GM19328 (cell line): ENCODE data around the gene LATS2.

ENCODE experiments used
- ATAC-seq: cut with Tn5 transposase; IDR thresholded peaks from one replicate; pipeline ENCODE4 v1.9.1; 2021; ENCODE audit warnings: mild to moderate bottlenecking, moderate library complexity; ENCODE audit not compliant: unreplicated experiment

The LATS2 gene

DNA sequence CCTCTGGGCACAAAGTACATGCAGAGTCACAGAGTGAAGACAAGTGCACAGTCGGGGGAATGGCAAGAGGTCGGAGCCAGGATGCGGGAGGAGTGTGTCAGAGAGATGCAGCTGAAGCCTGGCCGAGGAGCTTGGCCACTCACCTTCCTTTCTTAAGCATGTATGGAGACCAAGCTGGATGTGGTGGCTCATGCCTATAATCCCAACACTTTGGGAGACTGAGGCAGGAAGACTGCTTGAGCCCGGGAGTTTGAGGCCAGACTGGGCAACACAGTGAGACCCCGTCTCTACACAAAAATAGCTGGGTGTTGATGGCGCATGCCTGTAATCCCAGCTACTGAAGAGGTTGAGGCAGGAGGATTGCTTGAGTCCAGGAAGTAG, 67.0 kb downstream of the LATS2 start:
- ATAC-seq: no peak

DNA sequence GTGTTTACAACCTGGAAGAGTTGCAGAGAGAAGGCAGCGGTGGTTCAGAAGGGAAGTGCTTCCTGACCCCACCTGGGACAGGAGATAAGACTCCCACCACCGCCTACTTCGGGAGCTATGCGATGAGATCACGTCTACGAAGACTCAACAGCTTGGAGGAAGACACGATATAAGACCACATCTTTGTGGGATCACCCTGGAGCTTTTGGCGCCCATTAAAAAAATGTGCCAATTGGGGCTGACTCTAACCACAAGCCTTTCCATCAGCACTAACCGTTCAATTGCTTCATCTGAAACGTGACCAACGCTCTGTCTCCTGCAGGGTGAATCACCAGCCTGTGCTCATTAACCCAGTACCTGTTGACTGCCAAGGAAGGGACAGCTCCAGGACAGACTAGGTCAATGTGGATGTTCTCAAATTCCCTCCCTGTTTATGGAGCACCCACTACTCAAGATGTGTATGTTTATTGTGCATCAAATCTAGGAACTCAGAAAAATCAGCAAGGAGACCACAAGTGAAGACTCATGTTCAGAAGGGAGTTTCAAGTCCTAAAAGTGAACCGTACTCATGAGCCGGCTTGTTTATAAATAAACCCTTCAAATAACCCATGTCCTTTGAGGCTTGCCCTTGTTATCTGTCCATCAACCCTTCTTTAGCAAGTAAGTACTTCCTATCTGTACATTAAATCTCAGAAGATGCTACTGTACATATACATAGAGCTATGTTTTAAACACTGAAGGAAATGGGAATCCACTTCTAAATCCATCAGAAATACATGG, 67.5 kb downstream of the LATS2 start:
- ATAC-seq: no peak

DNA sequence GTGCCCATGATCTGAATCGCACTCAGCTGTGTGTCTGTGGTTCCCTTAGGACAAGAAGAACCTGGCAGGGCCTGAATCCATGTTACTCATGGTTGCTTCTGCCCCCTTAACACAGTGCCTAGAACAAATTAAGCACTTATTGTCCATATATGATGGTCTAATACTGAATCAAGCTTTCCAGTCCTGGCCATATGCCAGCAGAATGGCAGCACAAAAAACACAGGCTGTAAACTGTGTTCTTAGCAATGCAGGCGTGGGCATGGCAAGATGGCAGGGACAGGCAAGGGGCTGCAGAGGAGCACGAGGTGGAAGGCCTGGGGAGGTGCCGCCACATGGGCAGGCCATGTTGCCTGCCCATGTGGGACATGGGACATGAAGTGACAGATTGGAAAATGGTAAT, 68.2 kb downstream of the LATS2 start:
- no peak for ATAC-seq

DNA sequence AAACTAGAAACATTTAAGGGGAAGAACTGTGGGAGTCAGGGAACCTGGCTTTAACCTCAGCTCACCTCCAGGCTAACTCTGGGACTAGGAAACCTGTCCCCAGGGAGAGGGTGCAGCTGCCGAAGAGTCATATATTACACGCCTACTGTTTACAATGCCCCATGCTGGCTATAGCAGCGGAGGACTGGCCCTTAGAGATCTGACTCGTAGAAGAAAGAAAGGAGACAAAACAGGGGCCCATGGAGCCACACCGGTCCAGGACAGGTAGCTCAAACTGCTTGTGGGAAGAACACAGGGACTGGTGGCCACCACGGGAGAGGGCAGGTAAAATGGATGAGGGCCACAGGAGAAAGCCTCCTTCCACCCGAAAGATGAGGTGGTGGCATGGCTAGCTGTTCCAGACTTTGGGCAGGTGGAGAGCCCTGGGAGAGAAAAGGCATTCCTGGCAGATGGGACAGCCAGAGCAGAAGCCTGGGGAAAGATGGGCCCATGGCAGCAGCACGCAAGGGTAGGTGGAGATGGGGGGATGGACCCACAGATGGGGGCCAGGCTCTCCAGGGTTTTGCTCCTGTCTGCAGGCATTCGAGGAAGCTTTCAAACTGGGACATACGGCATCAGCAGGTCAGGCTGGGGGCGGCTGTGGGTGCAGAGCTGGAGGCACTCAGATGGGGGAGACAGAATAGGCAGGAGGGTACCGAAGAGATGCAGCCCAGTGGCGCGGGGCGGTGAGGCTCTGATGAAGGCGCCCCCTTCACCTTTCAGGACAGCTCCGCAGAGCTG, 69.5 kb downstream of the LATS2 start:
- ATAC-seq: no peak

DNA sequence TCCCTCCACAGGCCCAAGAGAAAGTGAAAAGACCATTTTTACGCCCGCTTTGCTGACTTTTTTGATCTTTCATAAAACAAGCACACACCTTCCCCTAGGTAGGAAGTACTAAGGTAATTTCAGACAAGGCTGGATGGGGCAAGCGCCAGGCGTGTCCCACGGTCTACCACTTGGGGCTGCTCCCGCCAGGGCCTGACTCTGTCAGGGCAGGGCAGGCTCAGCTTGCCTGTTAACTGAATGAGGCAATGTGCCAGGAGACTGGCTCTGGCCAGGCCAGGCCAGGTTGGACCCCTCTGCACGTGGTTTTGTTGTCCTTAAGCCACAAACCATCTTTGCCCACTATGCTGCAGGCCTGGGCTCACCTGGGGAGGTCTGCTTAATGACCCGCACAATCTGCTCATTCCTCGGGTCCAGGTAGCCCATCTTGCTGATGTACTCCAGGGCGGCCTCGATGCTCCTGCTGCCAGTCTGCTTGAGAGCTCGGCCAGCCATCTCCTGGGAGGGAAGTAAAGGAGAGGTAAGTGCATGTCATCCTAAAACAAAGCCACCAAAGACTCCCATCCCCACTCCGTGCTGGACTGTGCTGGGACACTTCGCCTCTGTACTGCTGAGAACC, 70.4 kb downstream of the LATS2 start:
- ATAC-seq: no peak

DNA sequence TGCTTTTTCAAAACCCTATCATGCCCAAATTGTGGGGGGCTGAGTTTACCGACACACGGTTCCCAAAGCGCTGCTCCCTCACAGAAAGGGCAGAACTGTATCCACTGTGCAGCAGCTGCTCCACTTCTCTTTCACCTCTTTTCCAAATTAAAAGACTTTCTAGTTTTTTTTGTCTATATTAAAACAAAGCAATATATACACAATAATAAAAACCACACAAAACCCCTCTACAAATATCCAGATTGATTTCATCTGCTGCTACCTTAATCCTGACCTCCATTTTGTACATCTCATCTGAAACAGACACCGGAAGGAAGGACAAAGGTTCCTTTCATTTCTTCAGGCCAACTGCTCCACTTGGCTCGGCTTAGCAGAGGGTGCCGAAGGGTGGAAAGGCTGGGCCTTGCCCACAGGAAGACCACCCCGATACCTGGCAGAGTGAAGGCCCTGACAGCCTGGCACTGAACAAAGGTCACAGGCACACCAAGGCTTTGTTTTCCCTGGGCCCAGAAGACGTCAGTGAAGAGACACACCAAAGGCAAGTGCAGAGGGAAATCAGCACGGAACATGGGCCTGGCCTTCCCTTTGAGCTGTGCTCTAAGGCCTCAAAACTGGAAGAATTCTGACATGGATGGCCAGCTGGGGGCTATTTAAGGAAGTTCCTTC, 71.6 kb downstream of the LATS2 start:
- ATAC-seq: no peak

DNA sequence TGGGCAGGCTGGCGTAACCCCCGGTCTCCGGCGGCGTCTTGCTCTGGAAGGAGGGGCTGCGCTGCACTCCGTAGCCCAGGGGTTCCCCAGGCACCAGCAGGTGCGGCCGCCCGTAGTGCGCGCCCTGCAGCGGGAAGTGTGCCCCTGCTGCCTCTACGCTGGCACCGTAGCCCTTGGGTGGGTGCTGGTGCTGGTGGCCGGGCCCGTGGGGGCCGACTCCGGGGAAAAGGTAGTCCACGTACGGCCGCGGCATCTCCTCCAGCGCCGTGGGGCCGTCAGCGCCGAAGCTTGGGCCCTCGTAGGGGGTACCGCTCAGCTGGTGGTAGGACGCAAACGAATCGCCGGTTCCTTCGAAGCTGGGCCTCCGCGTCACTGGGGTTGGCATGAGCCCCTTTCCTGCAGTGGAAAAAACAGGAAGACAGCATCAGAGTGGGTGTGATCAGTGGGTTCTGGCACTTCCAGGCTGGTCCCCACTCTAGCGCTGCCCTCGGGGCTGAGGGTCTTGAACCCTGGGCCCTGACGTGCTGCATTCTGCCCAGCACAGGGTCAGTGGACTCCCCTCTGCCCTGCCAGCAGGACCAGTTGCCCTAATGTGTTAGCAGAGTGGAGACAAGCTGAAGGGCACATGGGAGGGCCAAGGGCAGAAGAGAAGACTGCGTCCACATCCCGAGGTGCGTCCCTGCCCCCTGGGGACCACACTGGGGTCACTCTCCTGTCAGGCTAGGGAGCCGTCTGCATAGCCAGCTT, 72.3 kb downstream of the LATS2 start:
- ATAC-seq: no peak

DNA sequence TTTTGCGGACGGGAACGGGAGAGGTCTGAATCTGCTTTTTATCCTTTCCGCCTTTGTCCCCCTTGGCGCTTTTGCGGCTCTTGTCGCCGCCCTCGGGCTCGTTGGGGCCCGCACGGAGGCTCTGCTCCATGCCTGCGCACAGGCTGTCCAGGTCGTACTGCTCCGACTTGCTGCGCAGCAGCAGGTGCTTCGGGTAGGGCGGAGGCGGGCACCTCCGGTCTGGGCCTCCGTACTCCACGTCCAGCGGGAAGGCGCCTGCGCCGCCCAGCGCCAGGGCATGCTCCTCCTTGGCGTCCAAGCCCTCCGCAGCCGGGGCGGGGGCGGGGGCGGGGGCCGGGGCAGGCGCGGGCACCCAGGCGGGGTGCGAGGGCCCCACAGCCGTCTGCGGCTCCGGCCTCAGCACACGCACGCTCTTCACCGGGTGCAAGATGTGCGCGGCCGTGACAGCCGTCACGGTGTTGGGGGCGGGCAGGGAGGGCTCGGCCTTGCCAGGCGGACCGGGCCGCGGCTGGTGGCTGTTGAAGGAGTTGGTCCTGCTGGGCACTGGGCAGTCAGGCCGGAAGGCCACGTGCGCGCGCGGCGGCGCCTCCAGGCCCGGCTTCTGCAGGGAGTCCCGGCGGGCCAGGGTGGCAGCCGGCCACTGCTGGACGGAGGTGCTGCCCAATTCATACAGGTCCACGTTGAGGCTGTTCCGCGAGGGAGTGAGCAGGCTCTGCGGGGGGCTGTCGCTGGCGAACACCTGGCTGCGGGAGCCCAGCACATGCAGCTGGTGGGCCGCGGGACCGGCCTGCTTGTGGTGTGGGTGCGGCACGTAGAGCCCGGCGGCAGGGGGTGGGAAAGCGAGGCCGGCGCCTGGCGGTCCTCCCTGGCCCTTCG, 73.1 kb downstream of the LATS2 start:
- no peak for ATAC-seq

DNA sequence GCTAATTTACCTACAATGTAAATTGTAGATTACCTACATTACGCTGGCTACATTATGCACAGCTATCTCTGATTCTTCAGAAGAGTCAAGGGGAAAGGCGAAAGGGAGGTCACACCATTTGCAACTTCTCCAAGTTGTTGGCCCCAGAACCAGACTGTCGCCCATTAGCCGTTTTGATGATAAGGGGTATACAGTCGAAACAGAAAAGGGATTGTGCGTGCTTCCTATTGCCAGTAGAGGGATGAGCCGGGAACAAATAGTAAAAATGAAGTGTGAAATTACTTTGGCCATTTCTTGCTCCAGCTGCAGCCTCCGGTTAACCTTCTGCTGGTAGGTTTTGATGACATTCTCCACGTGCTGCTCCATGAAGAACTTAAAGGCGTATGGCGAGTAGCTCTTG, 73.8 kb downstream of the LATS2 start:
- ATAC-seq: no peak

DNA sequence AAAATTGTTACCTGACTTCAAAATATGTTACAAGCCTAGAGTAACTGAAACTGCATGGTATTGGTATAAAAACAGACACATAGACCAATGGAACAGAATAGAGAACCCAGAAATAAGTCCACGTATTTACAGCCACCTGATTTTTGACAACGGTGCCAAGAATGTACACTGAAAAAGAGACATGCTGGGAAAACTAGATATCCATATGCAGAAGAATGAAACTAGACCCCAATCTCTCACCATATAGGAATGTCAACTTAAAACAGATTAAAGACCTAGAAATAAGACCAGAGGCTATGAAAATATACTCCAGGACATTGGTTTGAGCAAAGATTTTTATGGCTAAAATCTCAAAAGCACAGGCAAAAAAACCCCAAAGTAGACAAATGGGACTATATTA, 76.5 kb downstream of the LATS2 start:
- no peak for ATAC-seq

DNA sequence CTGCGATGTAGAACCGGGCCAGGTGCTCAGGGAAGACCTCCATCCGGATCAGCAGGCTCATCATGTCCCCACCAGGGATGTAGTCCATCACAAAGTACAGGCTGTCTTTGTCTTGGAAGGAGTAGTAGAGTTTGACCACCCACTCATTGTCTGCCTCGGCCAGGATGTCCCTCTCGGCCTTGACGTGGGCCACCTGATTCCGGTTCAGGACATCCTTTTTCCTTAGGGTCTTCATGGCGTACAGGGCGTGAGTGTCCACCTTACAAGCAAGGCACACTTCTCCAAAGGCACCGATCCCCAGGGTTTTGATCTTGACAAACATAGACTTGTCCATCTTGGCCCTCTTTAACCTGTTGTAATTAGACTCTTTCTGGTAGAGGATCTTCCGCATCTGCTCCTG, 78.0 kb downstream of the LATS2 start:
- no peak for ATAC-seq

DNA sequence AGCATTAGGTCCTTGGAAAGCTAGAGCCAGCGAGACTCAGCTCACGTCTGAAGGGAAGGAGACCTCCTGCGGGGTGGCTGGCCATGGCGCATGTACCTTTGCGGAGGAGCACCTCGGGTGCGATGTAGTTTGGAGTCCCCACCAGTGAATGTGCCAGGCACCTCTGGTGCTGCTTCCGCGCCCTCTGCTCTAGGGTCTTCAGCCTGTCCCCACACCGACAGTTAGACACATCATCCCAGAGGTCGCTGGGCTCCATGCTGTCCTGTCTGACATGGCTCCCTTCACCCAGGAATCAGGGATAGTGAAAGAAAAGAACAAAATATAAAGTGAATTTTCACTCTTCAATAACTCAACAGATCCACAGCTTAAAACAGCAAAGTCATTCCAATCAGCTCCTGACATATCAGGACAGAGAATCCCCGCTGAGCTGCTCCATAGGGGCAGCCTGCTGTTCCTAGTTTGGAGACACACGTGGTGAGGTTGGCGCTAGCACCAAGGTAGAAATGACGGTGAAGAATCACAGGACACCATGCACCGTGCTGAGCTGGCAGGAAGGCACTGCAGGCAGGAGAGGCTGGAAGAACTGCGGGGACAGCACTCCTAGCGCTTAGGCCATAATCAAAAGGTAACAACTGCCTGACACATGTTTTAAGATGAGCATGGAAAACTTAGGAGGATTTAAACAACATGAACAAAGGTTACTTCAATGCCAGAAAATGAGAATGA, 79.9 kb downstream of the LATS2 start:
- ATAC-seq: no peak

DNA sequence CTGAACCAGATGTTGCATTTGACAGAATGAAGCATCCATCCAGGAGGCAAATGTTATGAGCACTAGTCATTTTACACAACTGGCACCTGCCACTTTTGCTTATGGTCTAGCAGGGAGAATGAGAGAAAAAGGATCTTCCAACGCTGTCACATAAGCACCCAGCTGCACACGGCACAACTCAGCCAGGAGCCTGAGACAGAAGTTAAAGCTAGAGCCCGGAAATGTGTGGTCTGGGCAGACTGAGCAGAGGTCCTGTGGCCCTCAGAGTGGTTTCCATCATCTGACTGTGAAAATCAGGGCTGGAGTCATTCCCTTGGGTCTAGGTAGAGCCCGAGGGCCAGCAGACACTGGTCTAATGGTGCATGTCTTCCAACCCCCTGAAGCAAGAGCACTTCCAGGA, 80.5 kb downstream of the LATS2 start:
- no peak for ATAC-seq

DNA sequence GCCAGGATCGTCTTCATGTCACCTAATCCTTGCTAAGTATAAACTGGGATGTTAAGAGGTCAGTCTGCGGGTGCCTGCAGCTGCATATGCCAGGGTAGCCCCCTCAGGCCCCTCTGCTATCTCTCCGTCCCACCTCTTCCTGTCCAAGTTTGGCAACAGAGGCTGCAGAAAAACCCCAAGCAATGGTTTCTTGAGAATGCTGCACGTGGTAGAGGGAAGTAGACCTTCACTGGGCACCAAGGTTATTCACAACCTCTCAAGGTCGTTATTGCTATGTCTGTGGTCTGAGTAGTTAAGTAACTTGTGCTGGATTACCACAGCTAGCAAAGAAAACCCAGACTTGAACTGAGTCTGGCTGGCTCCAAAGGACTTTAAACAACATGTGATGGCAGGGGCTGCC, 81.0 kb downstream of the LATS2 start:
- no peak for ATAC-seq

DNA sequence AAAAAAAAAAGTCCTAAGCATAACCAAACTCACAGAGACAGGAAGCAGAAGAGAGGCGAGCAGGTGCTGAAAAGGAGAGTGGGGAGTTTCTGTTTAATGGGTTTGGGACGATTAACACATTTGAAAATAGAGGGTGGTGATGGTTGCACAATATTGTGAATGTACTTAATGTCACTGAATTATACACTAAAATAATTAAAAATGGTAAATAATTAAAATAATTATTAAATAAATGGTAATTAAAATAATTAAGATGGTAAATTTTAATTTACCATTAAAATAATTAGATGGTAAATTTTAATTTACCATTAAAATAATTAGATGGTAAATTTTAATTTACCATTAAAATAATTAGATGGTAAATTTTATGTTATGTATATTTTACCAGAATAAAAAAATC, 84.0 kb downstream of the LATS2 start:
- ATAC-seq: no peak

DNA sequence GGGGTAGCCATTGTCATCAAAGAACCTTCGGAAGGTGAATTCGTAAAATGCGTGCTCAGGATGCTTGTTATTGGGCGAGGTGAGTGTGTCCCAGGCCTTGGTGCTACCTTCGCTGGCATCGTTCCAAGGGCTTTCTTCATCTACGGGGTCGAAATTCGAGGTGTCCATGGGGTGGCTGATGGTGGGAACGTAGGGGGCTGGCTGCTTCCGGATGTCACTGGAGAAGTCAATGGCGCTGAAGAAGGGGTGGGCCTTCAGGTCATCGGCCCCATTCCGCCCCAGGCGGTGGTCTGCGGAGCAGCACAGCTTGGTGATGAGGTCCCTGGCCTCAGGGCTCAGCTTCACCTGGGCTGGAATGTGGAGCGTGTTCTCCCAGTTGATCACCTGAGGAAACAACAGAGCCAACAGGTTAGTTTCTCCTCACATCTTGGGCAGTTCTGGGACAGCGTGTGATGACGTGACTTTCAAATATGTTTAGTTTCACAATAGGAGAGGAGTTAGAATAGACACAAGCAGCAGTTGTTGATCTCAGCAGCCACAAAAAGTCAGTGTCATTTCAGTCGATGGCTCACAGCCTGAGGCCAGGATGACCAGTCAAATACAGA, 86.3 kb downstream of the LATS2 start:
- ATAC-seq: no peak

DNA sequence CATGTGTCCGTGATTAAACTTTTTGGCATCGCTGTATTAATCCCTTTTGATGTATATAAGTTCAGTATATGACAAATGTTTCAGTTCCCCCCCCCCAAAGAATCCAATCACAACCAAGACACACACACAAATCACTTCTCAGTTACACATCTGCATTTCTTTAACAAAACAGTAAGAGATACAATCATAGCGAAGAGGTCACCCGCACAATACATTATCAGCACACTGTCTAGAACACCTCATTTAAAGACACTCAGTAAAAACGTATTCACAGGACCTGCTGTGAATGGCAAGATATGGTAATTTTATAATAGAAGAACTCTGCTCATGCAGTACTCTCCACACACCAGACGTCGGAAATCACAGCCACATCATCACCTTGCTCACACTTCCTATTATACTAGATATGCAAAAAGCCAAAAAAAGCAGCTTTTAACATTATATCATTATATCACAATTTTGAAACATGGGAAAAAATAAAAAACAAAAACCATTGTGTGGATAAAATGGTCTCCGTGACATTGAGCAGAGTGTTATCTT, 87.4 kb downstream of the LATS2 start:
- ATAC-seq: no peak

DNA sequence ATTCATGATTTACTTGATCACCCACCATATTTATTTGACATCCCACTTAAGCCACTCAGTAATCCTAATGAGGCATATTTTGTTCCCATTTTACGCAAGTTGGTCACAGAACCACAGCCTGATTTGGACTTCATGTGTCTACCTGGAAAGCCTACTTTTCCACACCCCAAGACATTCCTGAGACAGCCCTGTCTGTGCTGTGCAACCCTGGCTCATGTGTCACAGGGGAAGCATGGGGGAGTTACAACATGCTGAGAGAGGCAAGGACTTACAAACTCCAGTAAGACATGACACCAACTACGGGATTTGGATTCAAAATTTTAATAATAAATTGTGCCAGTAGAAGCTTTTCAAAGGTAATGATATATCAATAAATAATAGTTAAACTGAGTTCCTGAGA, 88.7 kb downstream of the LATS2 start:
- no peak for ATAC-seq

DNA sequence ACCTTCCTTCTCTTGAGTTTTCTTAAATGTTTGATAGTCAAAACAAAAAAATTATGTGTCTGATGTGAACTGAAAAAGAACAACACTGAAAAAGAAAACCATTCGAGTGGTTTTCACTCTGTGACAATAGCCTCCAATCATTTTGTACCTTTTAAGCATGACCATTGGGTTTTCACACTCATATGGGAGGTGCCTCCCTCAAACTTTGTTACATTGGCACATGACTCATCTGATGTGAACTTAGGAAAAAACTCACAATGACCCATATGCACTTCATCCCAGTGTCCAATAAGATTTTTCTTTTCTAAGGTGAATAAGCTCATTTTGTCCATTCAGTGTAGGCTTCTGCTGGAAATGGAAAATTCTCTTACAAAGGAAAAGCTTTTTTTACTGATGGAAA, 92.2 kb downstream of the LATS2 start:
- no peak for ATAC-seq
